ENCODE measurements around the gene ALKBH4.

The ALKBH4 gene

GRCh38 chr7:102452451-102452850 is 12.2 kb downstream of the ALKBH4 start:
- DNase-seq = no peak

- no peak for DNase-seq
These were observed 13.2 kb downstream of the ALKBH4 start for GRCh38 chr7:102451371-102452054.

- DNase-seq = no peak
These were observed 14.4 kb downstream of the ALKBH4 start for GRCh38 chr7:102450242-102450641.

GRCh38 chr7:102449136-102449535 is 15.5 kb downstream of the ALKBH4 start:
- no peak for DNase-seq

- no peak for DNase-seq
These were observed 17.4 kb downstream of the ALKBH4 start for GRCh38 chr7:102447311-102447710.

- DNase-seq = no peak
These were observed 18.1 kb downstream of the ALKBH4 start for GRCh38 chr7:102446387-102447156.

GRCh38 chr7:102445674-102446071 is 19.0 kb downstream of the ALKBH4 start:
- no peak for DNase-seq

GRCh38 chr7:102444961-102445673 is 19.5 kb downstream of the ALKBH4 start:
- no peak for DNase-seq

- DNase-seq = no peak
These were observed 24.5 kb downstream of the ALKBH4 start for GRCh38 chr7:102439963-102440795.

- no peak for DNase-seq
These were observed 28.5 kb downstream of the ALKBH4 start for GRCh38 chr7:102436118-102436517.

GRCh38 chr7:102434039-102434486 is 30.6 kb downstream of the ALKBH4 start:
- DNase-seq = no peak

- peak; percentile 63 for DNase-seq
These were observed 31.2 kb downstream of the ALKBH4 start, which contains the start of gene ORAI2 for GRCh38 chr7:102433219-102434038. Gene ORAI2, plus strand, starts transcription at chr7:102433575. Its CDS starts 5,382 bp downstream, at chr7:102438957.

GRCh38 chr7:102432442-102433218 is 32.0 kb downstream of the ALKBH4 start:
- DNase-seq = no peak

GRCh38 chr7:102431617-102432298 is 32.9 kb downstream of the ALKBH4 start:
- no peak for DNase-seq

- DNase-seq = no peak
These were observed 35.3 kb downstream of the ALKBH4 start for GRCh38 chr7:102429141-102429899.

- no peak for DNase-seq
These were observed 37.7 kb downstream of the ALKBH4 start for GRCh38 chr7:102427019-102427405.

- peak; percentile 67 for DNase-seq
These were observed 38.2 kb downstream of the ALKBH4 start for GRCh38 chr7:102426268-102427018.

GRCh38 chr7:102425639-102426267 is 38.9 kb downstream of the ALKBH4 start:
- peak; percentile 21 for DNase-seq

Data from GDM1 (cell line).